RWPE2 (cell line): Measurements from ENCODE around the gene RAB1B.

Experiments
- ATAC-seq: fragments of 200-7000 bp; cut with Tn5 transposase; 3 replicates; pipeline ENCODE4 v1.9.1; 2021; ENCODE audit warnings: low read depth
- DNase-seq: peaks from one replicate; pipeline ENCODE4 v3.0.0-alpha.2; 2020; ENCODE audit warnings: low spot score
- H3K27ac ChIP-seq: fragments of 450-650 bp; 2 replicates; pipeline ENCODE4 v1.5.1; 2017; ENCODE audit warnings: mild to moderate bottlenecking; ENCODE audit not compliant: poor library complexity, severe bottlenecking
- H3K27me3 ChIP-seq: fragments of 250-450 bp; sonication (Bioruptor Pico); 2 replicates; pipeline ENCODE4 v1.5.1; 2021; ENCODE audit warnings: mild to moderate bottlenecking, moderate library complexity; ENCODE audit not compliant: insufficient read depth, poor library complexity, severe bottlenecking
- H3K36me3 ChIP-seq: fragments of 250-450 bp; sonication (Bioruptor Pico); 2 replicates; pipeline ENCODE4 v1.5.1; 2020; ENCODE audit warnings: low read depth, mild to moderate bottlenecking, moderate library complexity
- H3K4me1 ChIP-seq: fragments of 250-450 bp; sonication (Bioruptor Pico); 2 replicates; pipeline ENCODE4 v1.5.1; 2021; ENCODE audit warnings: mild to moderate bottlenecking, moderate library complexity; ENCODE audit not compliant: insufficient read depth, poor library complexity, severe bottlenecking
- H3K4me3 ChIP-seq: fragments of 250-450 bp; sonication (Bioruptor Pico); 2 replicates; pipeline ENCODE4 v1.5.1; 2021; ENCODE audit warnings: mild to moderate bottlenecking, moderate library complexity; ENCODE audit not compliant: severe bottlenecking
- H3K9me3 ChIP-seq: fragments of 250-450 bp; sonication (Bioruptor Pico); 2 replicates; pipeline ENCODE4 v1.5.1; 2021; ENCODE audit warnings: mild to moderate bottlenecking, moderate library complexity; ENCODE audit not compliant: severe bottlenecking
- CTCF ChIP-seq: fragments of 450-650 bp; IDR thresholded peaks from one replicate; pipeline ENCODE4 v1.5.1; 2017; ENCODE audit warnings: mild to moderate bottlenecking, moderate library complexity; ENCODE audit not compliant: poor library complexity, severe bottlenecking

RAB1B gene

GRCh38 chr11:66287889-66288670 is 19.6 kb downstream of the RAB1B start:
- ATAC-seq (no peak), DNase-seq (no peak)
- peak overlapping the region; percentile 61 for H3K27ac ChIP-seq
- peaks cover 16% of the 10 kb centered on the region for H3K27me3 ChIP-seq
- H3K4me1 ChIP-seq = peaks cover 7% of the 10 kb centered on the region
- peaks cover 13% of the 10 kb centered on the region; the same call in 1 of the 2 replicates for H3K36me3 ChIP-seq
- H3K9me3 ChIP-seq = no peaks in the 10 kb centered on the region
- TF ChIP-seq CTCF = no peak
- H3K4me3 ChIP-seq = peak overlapping the region; percentile 78

GRCh38 chr11:66288671-66289547 is 20.5 kb downstream of the RAB1B start, which contains the start of gene YIF1A:
Gene YIF1A (minus strand): TSS chr11:66289143. CDS start chr11:66288985, 158 bp downstream.
- peak; percentile 99 for DNase-seq
- peak; percentile 93 for ATAC-seq
- Histone ChIP-seq H3K9me3 (no peaks in the 10 kb centered on the region), H3K4me1 (peaks cover 7% of the 10 kb centered on the region), H3K27ac (peak within 1 kb of the TSS; percentile 61), H3K27me3 (peaks cover 24% of the 10 kb centered on the region), H3K4me3 (peak within 1 kb of the TSS; percentile 78), H3K36me3 (peaks cover 13% of the 10 kb centered on the region; the same call in 1 of the 2 replicates)
- no peak for TF ChIP-seq CTCF

- ATAC-seq (peak; percentile 41), DNase-seq (peak; percentile 86)
Measured at GRCh38 chr11:66289548-66290329, 21.3 kb downstream of the RAB1B start.

GRCh38 chr11:66290330-66290621 is 21.8 kb downstream of the RAB1B start:
- no peaks in the 10 kb centered on the region for H3K9me3 ChIP-seq
- no peak for TF ChIP-seq CTCF
- no peaks in the 10 kb centered on the region; the same call in 1 of the 2 replicates for H3K36me3 ChIP-seq
- peaks cover 7% of the 10 kb centered on the region for H3K4me1 ChIP-seq
- H3K27ac ChIP-seq = no peak overlapping the region
- no peak overlapping the region for H3K4me3 ChIP-seq
- ATAC-seq = no peak
- peaks cover 35% of the 10 kb centered on the region for H3K27me3 ChIP-seq
- DNase-seq = no peak

More at GRCh38 chr11:66289548-66290329, 21.3 kb downstream of the RAB1B start:
- Histone ChIP-seq H3K36me3 (peaks cover 5% of the 10 kb centered on the region; the same call in 1 of the 2 replicates), H3K4me1 (peaks cover 7% of the 10 kb centered on the region), H3K9me3 (no peaks in the 10 kb centered on the region), H3K4me3 (peak overlapping the region; percentile 78), H3K27ac (peak overlapping the region; percentile 61), H3K27me3 (peaks cover 31% of the 10 kb centered on the region)
- no peak for TF ChIP-seq CTCF
